T-helper 1 cell treated with Interleukin-12 subunit alpha and Interleukin-12 subunit beta and Interleukin-4 antibody, amounts not matched to agents 30 μg/mL and 1 μg/mL, for 36 hours (primary cell): ENCODE measurements around the gene RXYLT1.

Experiments
- H3K27ac Mint-ChIP-seq: one replicate; pipeline ENCODE4 v1.8.0; 2021; ENCODE audit warnings: mild to moderate bottlenecking, mixed read lengths
- H3K27me3 Mint-ChIP-seq: one replicate; pipeline ENCODE4 v1.8.0; 2021; ENCODE audit warnings: low read depth, mixed read lengths
- H3K36me3 Mint-ChIP-seq: one replicate; pipeline ENCODE4 v1.8.0; 2021; ENCODE audit warnings: low read depth, mixed read lengths
- H3K4me1 Mint-ChIP-seq: one replicate; pipeline ENCODE4 v1.8.0; 2021; ENCODE audit warnings: low read depth, mixed read lengths
- H3K4me3 Mint-ChIP-seq: one replicate; pipeline ENCODE4 v1.8.0; 2021; ENCODE audit warnings: mild to moderate bottlenecking, moderate library complexity, mixed read lengths
- H3K9me3 Mint-ChIP-seq: one replicate; pipeline ENCODE4 v1.8.0; 2021; ENCODE audit warnings: mixed read lengths

Gene RXYLT1

DNA sequence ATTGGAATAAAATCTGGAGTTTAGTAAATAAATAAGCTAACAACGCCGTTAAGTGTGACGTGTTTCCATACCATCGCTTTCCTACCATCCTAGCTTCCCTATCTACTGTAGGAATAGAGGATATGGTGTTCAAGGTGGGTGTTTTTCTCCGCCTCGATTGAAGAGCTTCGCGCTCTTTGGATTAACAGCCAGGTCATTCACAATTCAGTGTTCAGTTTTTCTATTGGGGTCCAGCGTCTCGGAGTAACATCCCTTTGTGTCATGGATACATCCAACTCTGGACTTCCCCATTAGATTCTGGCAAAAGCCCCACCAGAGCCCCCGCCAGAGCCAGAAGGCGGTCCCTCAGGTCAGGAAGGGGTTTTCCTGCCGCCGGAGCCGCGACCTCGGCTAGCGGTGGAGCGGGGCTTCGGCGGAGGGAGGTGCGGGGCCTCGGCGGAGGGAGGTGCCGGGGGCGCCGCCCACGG is 63.6 kb downstream of the RXYLT1 start:
- Mint-ChIP-seq H3K27me3 (peaks cover 43% of the 10 kb centered on the region), H3K4me1 (peaks cover 7% of the 10 kb centered on the region), H3K27ac (no peak overlapping the region), H3K36me3 (peaks cover 2% of the 10 kb centered on the region), H3K9me3 (no peaks in the 10 kb centered on the region), H3K4me3 (peak overlapping the region; percentile 61)

DNA sequence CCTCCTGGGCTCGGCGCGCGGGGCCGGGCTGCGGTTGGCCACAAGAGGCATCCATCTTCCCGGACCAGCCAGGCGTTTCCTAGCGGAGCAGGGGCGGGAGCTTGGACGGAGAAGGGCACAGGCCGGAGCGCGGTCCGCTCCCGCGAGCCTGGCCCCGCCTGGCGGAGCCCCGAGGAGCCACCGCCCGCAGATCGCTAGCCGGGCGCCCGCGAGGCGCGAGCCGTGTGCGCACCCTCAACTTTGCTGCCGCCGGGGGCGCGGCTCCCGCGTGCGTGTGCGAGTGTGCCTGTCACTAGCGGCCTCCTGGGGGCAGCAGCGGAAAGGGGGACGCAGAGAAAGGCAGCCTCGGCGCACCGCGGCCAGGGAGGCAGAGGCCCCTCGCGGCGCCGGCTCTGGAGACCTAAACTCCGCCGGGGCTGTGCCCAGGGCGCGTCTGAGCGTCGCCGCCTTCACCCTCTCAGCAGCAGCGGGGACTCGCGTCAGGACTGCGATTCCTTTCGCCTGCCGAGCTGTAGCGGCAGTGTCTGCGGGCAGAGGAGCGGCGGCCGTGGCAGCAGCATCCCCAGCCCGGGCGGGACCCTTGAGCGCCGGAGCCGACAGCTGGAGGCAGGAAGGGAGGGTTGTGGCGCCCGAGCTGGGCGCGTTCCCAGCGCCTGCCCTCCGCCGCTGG is 64.1 kb downstream of the RXYLT1 start:
- H3K4me3 Mint-ChIP-seq: peak overlapping the region; percentile 27
- peaks cover 42% of the 10 kb centered on the region for H3K27me3 Mint-ChIP-seq

GRCh38 chr12:63844391-63845341 is 65.0 kb downstream of the RXYLT1 start, which contains the start of gene SRGAP1:
TSS of gene SRGAP1 (plus strand) at chr12:63844700. CDS start at chr12:63844817, 117 bp downstream.
- H3K9me3 Mint-ChIP-seq: no peaks in the 10 kb centered on the region
- peak within 1 kb of the TSS; percentile 94 for H3K4me3 Mint-ChIP-seq
- peaks cover 42% of the 10 kb centered on the region for H3K27me3 Mint-ChIP-seq
- peaks cover 7% of the 10 kb centered on the region for H3K4me1 Mint-ChIP-seq
- H3K36me3 Mint-ChIP-seq: peaks cover 2% of the 10 kb centered on the region
- no peak within 1 kb of the TSS for H3K27ac Mint-ChIP-seq

More for the DNA sequence above, 64.1 kb downstream of the RXYLT1 start:
- no peaks in the 10 kb centered on the region for H3K9me3 Mint-ChIP-seq
- peaks cover 2% of the 10 kb centered on the region for H3K36me3 Mint-ChIP-seq
- H3K27ac Mint-ChIP-seq: no peak overlapping the region
- peaks cover 7% of the 10 kb centered on the region for H3K4me1 Mint-ChIP-seq

- Mint-ChIP-seq H3K36me3 (peaks cover 2% of the 10 kb centered on the region), H3K27me3 (peaks cover 42% of the 10 kb centered on the region), H3K4me1 (peaks cover 7% of the 10 kb centered on the region), H3K9me3 (no peaks in the 10 kb centered on the region), H3K4me3 (no peak overlapping the region), H3K27ac (no peak overlapping the region)
These were observed 66.0 kb downstream of the RXYLT1 start for GRCh38 chr12:63845726-63846125.

- Mint-ChIP-seq H3K9me3 (no peaks in the 10 kb centered on the region), H3K36me3 (peaks cover 2% of the 10 kb centered on the region), H3K27ac (no peak overlapping the region), H3K27me3 (peaks cover 42% of the 10 kb centered on the region), H3K4me3 (no peak overlapping the region), H3K4me1 (peaks cover 7% of the 10 kb centered on the region)
These were observed 66.7 kb downstream of the RXYLT1 start for GRCh38 chr12:63846238-63846967.

GRCh38 chr12:63848450-63848849 is 68.7 kb downstream of the RXYLT1 start:
- H3K27me3 Mint-ChIP-seq: peaks cover 29% of the 10 kb centered on the region
- peaks cover 5% of the 10 kb centered on the region for H3K4me1 Mint-ChIP-seq
- peaks cover 2% of the 10 kb centered on the region for H3K36me3 Mint-ChIP-seq
- no peaks in the 10 kb centered on the region for H3K9me3 Mint-ChIP-seq
- H3K27ac Mint-ChIP-seq: peak overlapping the region; percentile 31
- no peak overlapping the region for H3K4me3 Mint-ChIP-seq

GRCh38 chr12:63849106-63849620 is 69.5 kb downstream of the RXYLT1 start:
- H3K9me3 Mint-ChIP-seq: no peaks in the 10 kb centered on the region
- H3K36me3 Mint-ChIP-seq: peaks cover 2% of the 10 kb centered on the region
- H3K4me1 Mint-ChIP-seq: peaks cover 5% of the 10 kb centered on the region
- H3K4me3 Mint-ChIP-seq: no peak overlapping the region
- no peak overlapping the region for H3K27ac Mint-ChIP-seq
- H3K27me3 Mint-ChIP-seq: peaks cover 29% of the 10 kb centered on the region

- H3K36me3 Mint-ChIP-seq: peaks cover under 1% of the 10 kb centered on the region
- H3K27me3 Mint-ChIP-seq: peaks cover 27% of the 10 kb centered on the region
- peaks cover 3% of the 10 kb centered on the region for H3K4me1 Mint-ChIP-seq
- H3K4me3 Mint-ChIP-seq: no peak overlapping the region
- no peaks in the 10 kb centered on the region for H3K9me3 Mint-ChIP-seq
- H3K27ac Mint-ChIP-seq: no peak overlapping the region
These were observed 69.9 kb downstream of the RXYLT1 start for GRCh38 chr12:63849641-63850040.

- Mint-ChIP-seq H3K36me3 (no peaks in the 10 kb centered on the region), H3K27ac (no peak overlapping the region), H3K27me3 (peaks cover 5% of the 10 kb centered on the region), H3K4me1 (no peaks in the 10 kb centered on the region), H3K4me3 (no peak overlapping the region), H3K9me3 (no peaks in the 10 kb centered on the region)
These were observed 74.3 kb downstream of the RXYLT1 start for GRCh38 chr12:63853978-63854377.

DNA sequence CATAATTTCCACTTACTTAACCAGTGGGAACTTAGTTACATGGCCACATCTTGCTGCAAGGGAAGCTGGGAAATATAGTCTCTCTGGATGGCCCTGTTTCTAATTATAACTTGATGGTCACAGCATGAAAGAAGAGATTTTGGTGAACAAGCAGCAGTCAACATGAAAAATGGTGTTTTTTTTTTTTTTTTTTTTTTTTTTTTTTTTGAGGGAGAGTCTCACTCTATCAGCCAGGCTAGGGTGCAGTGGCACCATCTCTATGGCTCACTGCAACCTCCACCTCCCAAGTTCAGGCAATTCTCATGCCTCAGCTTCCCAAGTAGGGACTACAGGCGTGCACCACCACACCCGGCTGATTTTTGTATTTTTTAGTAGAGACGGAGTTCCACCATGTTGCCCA is 75.6 kb downstream of the RXYLT1 start:
- Mint-ChIP-seq H3K27ac (no peak overlapping the region), H3K4me3 (no peak overlapping the region), H3K9me3 (no peaks in the 10 kb centered on the region), H3K4me1 (no peaks in the 10 kb centered on the region), H3K36me3 (no peaks in the 10 kb centered on the region), H3K27me3 (no peaks in the 10 kb centered on the region)

DNA sequence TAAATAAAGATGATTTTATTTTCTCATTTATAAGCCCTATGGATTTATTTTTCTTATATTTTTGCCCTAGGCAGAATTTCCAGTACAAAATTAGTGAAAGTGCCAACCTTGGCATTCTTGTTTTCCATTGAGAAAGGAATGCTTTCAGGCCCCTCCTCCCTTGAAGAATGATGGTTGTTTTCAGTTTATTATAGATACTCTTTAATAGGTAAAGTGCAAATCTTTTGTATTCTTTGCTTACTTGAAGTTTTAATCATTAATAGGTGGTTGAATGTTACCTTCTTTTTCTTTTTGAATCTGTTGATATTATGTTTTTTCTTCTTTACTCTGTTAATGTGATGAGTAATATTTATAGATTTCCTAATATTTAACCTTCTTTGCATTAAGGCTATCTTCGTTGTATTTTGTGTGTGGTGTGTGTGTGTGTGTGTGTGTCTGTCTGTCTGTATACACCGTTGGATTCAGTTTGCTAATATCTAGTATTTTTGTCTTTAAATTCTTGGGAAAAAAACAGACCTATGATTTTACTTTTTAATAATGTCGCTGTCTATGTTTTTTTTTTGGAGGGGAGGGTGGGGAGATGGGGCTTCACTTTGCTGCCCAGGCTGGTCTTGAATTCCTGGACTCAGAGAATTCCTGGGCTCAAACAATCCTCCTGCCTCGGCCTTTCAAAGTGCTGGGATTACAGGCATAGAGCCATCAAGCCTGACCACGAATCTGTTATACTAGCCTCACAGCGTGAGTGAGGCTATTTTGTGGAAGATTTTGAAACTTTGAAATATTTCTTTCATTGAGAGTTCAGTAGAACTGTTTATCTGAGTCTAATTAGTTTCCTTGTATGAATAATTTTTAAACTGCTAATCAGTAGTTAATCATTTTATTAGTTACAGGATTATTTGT is 78.3 kb downstream of the RXYLT1 start:
- no peaks in the 10 kb centered on the region for H3K36me3 Mint-ChIP-seq
- H3K4me1 Mint-ChIP-seq: no peaks in the 10 kb centered on the region
- no peaks in the 10 kb centered on the region for H3K27me3 Mint-ChIP-seq
- no peaks in the 10 kb centered on the region for H3K9me3 Mint-ChIP-seq
- H3K27ac Mint-ChIP-seq: no peak overlapping the region
- H3K4me3 Mint-ChIP-seq: no peak overlapping the region
